ENCODE measurements around the gene TNFRSF25.

DNA sequence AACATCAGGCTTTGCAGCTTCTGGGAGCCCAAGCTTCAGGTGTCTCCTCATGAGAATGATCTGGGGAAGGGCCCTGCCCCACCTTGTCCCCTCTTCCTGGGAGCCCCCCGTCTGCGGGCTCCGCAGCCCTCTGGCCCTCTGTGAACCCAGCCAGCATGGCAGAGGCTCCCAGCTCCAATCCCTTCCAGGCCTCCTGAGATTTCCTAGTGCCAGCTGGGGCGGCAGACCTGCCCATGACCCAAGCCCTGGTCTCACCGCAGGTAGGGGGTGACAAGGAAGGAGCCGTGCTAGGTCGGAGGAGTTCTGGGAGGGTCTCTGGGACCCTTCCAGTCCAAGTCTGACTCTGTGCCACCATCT, 17.8 kb upstream of the TNFRSF25 start:
- TF ChIP-seq, protein P1, sequence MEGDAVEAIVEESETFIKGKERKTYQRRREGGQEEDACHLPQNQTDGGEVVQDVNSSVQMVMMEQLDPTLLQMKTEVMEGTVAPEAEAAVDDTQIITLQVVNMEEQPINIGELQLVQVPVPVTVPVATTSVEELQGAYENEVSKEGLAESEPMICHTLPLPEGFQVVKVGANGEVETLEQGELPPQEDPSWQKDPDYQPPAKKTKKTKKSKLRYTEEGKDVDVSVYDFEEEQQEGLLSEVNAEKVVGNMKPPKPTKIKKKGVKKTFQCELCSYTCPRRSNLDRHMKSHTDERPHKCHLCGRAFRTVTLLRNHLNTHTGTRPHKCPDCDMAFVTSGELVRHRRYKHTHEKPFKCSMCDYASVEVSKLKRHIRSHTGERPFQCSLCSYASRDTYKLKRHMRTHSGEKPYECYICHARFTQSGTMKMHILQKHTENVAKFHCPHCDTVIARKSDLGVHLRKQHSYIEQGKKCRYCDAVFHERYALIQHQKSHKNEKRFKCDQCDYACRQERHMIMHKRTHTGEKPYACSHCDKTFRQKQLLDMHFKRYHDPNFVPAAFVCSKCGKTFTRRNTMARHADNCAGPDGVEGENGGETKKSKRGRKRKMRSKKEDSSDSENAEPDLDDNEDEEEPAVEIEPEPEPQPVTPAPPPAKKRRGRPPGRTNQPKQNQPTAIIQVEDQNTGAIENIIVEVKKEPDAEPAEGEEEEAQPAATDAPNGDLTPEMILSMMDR (IDR thresholded peaks at IDR 0.05; ENCODE audit: insufficient read depth, low read length) = no peak
- TF ChIP-seq GABPA (IDR thresholded peaks at IDR 0.05; ENCODE audit: low read depth) (no peak), POLR2AphosphoS5 (IDR thresholded peaks at IDR 0.05; ENCODE audit: low read depth) (no peak)
- TF ChIP-seq, protein P2, sequence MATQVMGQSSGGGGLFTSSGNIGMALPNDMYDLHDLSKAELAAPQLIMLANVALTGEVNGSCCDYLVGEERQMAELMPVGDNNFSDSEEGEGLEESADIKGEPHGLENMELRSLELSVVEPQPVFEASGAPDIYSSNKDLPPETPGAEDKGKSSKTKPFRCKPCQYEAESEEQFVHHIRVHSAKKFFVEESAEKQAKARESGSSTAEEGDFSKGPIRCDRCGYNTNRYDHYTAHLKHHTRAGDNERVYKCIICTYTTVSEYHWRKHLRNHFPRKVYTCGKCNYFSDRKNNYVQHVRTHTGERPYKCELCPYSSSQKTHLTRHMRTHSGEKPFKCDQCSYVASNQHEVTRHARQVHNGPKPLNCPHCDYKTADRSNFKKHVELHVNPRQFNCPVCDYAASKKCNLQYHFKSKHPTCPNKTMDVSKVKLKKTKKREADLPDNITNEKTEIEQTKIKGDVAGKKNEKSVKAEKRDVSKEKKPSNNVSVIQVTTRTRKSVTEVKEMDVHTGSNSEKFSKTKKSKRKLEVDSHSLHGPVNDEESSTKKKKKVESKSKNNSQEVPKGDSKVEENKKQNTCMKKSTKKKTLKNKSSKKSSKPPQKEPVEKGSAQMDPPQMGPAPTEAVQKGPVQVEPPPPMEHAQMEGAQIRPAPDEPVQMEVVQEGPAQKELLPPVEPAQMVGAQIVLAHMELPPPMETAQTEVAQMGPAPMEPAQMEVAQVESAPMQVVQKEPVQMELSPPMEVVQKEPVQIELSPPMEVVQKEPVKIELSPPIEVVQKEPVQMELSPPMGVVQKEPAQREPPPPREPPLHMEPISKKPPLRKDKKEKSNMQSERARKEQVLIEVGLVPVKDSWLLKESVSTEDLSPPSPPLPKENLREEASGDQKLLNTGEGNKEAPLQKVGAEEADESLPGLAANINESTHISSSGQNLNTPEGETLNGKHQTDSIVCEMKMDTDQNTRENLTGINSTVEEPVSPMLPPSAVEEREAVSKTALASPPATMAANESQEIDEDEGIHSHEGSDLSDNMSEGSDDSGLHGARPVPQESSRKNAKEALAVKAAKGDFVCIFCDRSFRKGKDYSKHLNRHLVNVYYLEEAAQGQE (IDR thresholded peaks at IDR 0.05; ENCODE audit: insufficient replicate concordance, low read depth) = no peak

All from HL-60 (cell line).